Measurements from ENCODE around the gene RPL4. TPM values are rescaled to one million over a fixed set of nuclear protein-coding genes. Genes with fewer than 3 reads are reported as not detected.

Gene RPL4
- total and polyA plus RNA-seq, 2 experiments from 2014 or later: 2,989 to 6,082 TPM

DNA sequence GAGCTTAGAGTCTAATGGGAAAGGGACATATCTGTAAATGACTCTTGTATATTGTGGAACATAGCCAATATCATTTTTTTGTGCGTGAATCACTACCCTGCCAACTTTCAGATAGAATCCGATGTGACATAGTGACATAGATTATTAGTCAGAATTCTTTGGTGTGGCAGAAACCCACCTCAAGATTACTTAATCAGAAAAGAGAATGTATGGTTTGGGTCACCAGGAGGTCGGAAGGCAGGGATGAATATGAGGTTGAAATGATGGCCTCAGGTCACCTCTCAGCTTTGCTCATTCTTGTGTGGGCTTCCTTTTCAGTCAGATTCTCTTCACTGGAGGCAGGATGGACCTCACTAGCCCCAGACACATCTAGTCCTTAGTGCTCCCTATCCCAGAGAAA is 48.4 kb downstream of the RPL4 start:
- no peaks in the 10 kb centered on the region for H3K9me3 Mint-ChIP-seq
- Histone ChIP-seq H3K27me3 (ENCODE audit: insufficient read depth) (no peaks in the 10 kb centered on the region), H3K4me1 (ENCODE audit: insufficient read depth) (no peaks in the 10 kb centered on the region; the same call in 1 of the 2 replicates), H3K36me3 (ENCODE audit: insufficient read depth) (no peaks in the 10 kb centered on the region), H4K20me1 (replicated peaks; ENCODE audit: insufficient read depth) (no peaks in the 10 kb centered on the region; the same call in 1 of the 2 replicates), H3K79me2 (replicated peaks; ENCODE audit: insufficient read depth) (no peaks in the 10 kb centered on the region), H2AFZ (no peak overlapping the region), H3K9me2 (ENCODE audit: insufficient read depth) (no peaks in the 10 kb centered on the region), H3K27ac (ENCODE audit: low read depth) (no peak overlapping the region), H3F3A (replicated peaks; ENCODE audit: low read depth) (no peaks in the 10 kb centered on the region), H3K4me3 (no peak overlapping the region), H3K4me2 (no peak overlapping the region)
- peaks cover 3% of the 10 kb centered on the region for H3K36me3 Mint-ChIP-seq (ENCODE audit: low read depth)
- ATAC-seq: no peak
- H3K4me3 Mint-ChIP-seq: no peak overlapping the region
- no peak for TF ChIP-seq ZNF331 (CRISPR knock-in tag; IDR thresholded peaks at IDR 0.05; ENCODE audit: low read depth)
- no peak for TF ChIP-seq ZNF114 (CRISPR knock-in tag; IDR thresholded peaks at IDR 0.05)
- no peak for TF ChIP-seq EZH2phosphoT487 (IDR thresholded peaks at IDR 0.05; ENCODE audit: unreplicated experiment)
- no peak for TF ChIP-seq JUNB (IDR thresholded peaks at IDR 0.05; ENCODE audit: unreplicated experiment)
- no peak for TF ChIP-seq ZNF462 (CRISPR knock-in tag; IDR thresholded peaks at IDR 0.05)
- no peak for TF ChIP-seq EZH2 (IDR thresholded peaks at IDR 0.05; ENCODE audit: low read depth, unreplicated experiment)
- TF ChIP-seq, protein P1, sequence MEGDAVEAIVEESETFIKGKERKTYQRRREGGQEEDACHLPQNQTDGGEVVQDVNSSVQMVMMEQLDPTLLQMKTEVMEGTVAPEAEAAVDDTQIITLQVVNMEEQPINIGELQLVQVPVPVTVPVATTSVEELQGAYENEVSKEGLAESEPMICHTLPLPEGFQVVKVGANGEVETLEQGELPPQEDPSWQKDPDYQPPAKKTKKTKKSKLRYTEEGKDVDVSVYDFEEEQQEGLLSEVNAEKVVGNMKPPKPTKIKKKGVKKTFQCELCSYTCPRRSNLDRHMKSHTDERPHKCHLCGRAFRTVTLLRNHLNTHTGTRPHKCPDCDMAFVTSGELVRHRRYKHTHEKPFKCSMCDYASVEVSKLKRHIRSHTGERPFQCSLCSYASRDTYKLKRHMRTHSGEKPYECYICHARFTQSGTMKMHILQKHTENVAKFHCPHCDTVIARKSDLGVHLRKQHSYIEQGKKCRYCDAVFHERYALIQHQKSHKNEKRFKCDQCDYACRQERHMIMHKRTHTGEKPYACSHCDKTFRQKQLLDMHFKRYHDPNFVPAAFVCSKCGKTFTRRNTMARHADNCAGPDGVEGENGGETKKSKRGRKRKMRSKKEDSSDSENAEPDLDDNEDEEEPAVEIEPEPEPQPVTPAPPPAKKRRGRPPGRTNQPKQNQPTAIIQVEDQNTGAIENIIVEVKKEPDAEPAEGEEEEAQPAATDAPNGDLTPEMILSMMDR (conservative IDR thresholded peaks at IDR 0.05; ENCODE audit: low read depth in 2 of 2): no peak
- TF ChIP-seq NANOG (IDR thresholded peaks at IDR 0.05; ENCODE audit: borderline replicate concordance): no peak
- no peak for TF ChIP-seq REST (IDR thresholded peaks at IDR 0.05; ENCODE audit: unreplicated experiment)
- no peak for TF ChIP-seq STAT1 (IDR thresholded peaks at IDR 0.05; ENCODE audit: unreplicated experiment)
- no peak for TF ChIP-seq POLR2AphosphoS5 (IDR thresholded peaks at IDR 0.05; ENCODE audit: low read depth)
- TF ChIP-seq ETS1 (IDR thresholded peaks at IDR 0.05): no peak
- no peak for TF ChIP-seq CREB1 (CRISPR knock-in tag; IDR thresholded peaks at IDR 0.05; ENCODE audit: low read depth)
- no peaks in the 10 kb centered on the region for H3K27me3 Mint-ChIP-seq (ENCODE audit: insufficient read depth, low read depth, poor library complexity)
- no peak for DNase-seq (ENCODE audit: low spot score)
- H3K27ac Mint-ChIP-seq: no peak overlapping the region
- H3K4me1 Mint-ChIP-seq: peaks cover 24% of the 10 kb centered on the region
